ENCODE results near the gene GALK2. TPM values are rescaled to one million over a fixed set of nuclear protein-coding genes. Genes with fewer than 3 reads are reported as not detected.
"Not testable (repeated sequence)": the region's sequence is repeated elsewhere in the genome, so short reads cannot be mapped to it uniquely, and the experiment has no call there.

The GALK2 gene
- total RNA-seq, 2 experiments from 2014 or later, result 11.5 to 11.9 TPM

DNA sequence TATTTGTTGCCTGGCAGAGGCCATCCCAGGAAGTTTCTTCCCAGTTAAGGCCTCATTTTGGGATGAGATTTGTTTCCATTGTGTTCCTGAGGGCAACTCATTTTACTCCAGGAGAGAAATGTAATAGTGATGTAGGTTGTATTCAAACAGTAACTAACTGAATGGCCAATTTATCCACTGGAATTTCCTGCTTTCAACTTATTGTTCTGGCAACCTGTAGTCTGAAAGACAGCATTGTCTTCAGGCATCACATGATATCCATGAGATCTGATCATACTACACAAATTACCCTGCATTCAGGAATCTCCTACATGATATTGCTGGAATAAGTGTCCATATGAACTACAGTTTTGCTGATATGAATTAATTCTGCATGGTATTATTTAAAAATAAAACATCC lies 173.5 kb downstream of the GALK2 start:
- ATAC-seq (ENCODE audit: poor library complexity), result no peak
- intact Hi-C loops (cut with DNase I, micrococcal nuclease), result no loop called here
- peaks cover 74% of the 10 kb centered on the region for H3K36me3 Mint-ChIP-seq (ENCODE audit: low read depth)
- no peaks in the 10 kb centered on the region for H3K27me3 ChIP-seq (ENCODE audit: control insufficient read depth in 1 of 2, insufficient read depth in 2 of 2, low read length in 2 of 2)
- H3K36me3 ChIP-seq (ENCODE audit: insufficient read depth, low read length), result peaks cover 6% of the 10 kb centered on the region
- CTCF ChIA-PET, result no interaction called here
- no peak overlapping the region for H3K27ac ChIP-seq (ENCODE audit: low read depth in 1 of 2, low read length in 2 of 2)
- no peaks in the 10 kb centered on the region for H3K27me3 Mint-ChIP-seq
- peaks cover 8% of the 10 kb centered on the region for H3K9me3 Mint-ChIP-seq
- H3K4me3 Mint-ChIP-seq, result no peak overlapping the region
- H3K4me1 Mint-ChIP-seq (ENCODE audit: low read depth), result no peaks in the 10 kb centered on the region
- H3K27ac Mint-ChIP-seq, result no peak overlapping the region
- no peaks in the 10 kb centered on the region for H3K4me1 ChIP-seq (ENCODE audit: insufficient read depth, low read length)
- POLR2A ChIA-PET, result no interaction called here
- H3K4me3 ChIP-seq (ENCODE audit: low read length), result no peak overlapping the region
- H3K9me3 ChIP-seq (ENCODE audit: control insufficient read depth in 1 of 2, insufficient read depth in 1 of 2, low read length in 2 of 2), result peaks cover 4 to 13% of the 10 kb centered on the region in 2 experiments
- TF ChIP-seq, protein P1, sequence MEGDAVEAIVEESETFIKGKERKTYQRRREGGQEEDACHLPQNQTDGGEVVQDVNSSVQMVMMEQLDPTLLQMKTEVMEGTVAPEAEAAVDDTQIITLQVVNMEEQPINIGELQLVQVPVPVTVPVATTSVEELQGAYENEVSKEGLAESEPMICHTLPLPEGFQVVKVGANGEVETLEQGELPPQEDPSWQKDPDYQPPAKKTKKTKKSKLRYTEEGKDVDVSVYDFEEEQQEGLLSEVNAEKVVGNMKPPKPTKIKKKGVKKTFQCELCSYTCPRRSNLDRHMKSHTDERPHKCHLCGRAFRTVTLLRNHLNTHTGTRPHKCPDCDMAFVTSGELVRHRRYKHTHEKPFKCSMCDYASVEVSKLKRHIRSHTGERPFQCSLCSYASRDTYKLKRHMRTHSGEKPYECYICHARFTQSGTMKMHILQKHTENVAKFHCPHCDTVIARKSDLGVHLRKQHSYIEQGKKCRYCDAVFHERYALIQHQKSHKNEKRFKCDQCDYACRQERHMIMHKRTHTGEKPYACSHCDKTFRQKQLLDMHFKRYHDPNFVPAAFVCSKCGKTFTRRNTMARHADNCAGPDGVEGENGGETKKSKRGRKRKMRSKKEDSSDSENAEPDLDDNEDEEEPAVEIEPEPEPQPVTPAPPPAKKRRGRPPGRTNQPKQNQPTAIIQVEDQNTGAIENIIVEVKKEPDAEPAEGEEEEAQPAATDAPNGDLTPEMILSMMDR (IDR thresholded peaks at IDR 0.05), result no peak
- no peak for DNase-seq

GRCh38 chr15:49354439-49354838 lies 184.4 kb downstream of the GALK2 start:
- H3K36me3 ChIP-seq (ENCODE audit: insufficient read depth, low read length); DNase-seq; H3K27ac Mint-ChIP-seq; H3K27ac ChIP-seq (ENCODE audit: low read depth in 1 of 2, low read length in 2 of 2); H3K27me3 ChIP-seq (ENCODE audit: control insufficient read depth in 1 of 2, insufficient read depth in 2 of 2, low read length in 2 of 2); H3K4me3 Mint-ChIP-seq; ATAC-seq (ENCODE audit: poor library complexity); H3K9me3 Mint-ChIP-seq; intact Hi-C loops (cut with DNase I, micrococcal nuclease); POLR2A ChIA-PET; CTCF ChIA-PET; H3K4me3 ChIP-seq (ENCODE audit: low read length); H3K4me1 Mint-ChIP-seq (ENCODE audit: low read depth); H3K27me3 Mint-ChIP-seq; H3K4me1 ChIP-seq (ENCODE audit: insufficient read depth, low read length); H3K9me3 ChIP-seq (ENCODE audit: control insufficient read depth in 1 of 2, insufficient read depth in 1 of 2, low read length in 2 of 2): not testable (repeated sequence)
- H3K36me3 Mint-ChIP-seq (ENCODE audit: low read depth), result peaks cover 29% of the 10 kb centered on the region

DNA sequence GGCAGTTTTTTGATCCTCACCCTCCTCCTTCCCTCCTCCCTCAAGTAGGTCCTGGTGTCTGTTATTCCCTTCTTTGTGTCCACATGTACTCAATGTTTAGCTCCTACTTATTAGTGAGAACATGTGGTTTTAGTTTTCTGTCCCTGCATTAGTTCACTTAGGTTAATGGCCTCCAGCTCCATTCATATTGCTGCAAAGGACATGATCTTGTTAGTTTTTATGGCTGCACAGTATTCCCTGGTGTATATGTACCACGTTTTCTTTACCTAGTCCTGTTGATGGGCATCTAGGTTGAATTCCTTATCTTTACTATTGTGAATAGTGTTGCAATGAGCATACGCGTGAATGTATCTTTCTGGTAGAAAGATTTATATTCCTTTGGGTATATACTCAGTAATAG lies 191.3 kb downstream of the GALK2 start:
- Mint-ChIP-seq H3K9me3 (peaks cover 4% of the 10 kb centered on the region), H3K36me3 (ENCODE audit: low read depth) (peaks cover 5% of the 10 kb centered on the region), H3K27ac (no peak overlapping the region), H3K4me1 (ENCODE audit: low read depth) (no peaks in the 10 kb centered on the region), H3K4me3 (no peak overlapping the region), H3K27me3 (no peaks in the 10 kb centered on the region)
- Histone ChIP-seq H3K36me3 (ENCODE audit: insufficient read depth, low read length) (no peaks in the 10 kb centered on the region), H3K9me3 (ENCODE audit: control insufficient read depth in 1 of 2, insufficient read depth in 1 of 2, low read length in 2 of 2) (peaks cover 0 to 2% of the 10 kb centered on the region in 2 experiments), H3K4me1 (ENCODE audit: insufficient read depth, low read length) (no peaks in the 10 kb centered on the region), H3K4me3 (ENCODE audit: low read length) (no peak overlapping the region), H3K27me3 (ENCODE audit: control insufficient read depth in 1 of 2, insufficient read depth in 2 of 2, low read length in 2 of 2) (no peaks in the 10 kb centered on the region), H3K27ac (ENCODE audit: low read depth in 1 of 2, low read length in 2 of 2) (no peak overlapping the region)
- TF ChIP-seq, protein P1 (IDR thresholded peaks at IDR 0.05), result no peak
- DNase-seq, result no peak
- ChIA-PET POLR2A (no interaction called here), CTCF (no interaction called here)
- no peak for ATAC-seq (ENCODE audit: poor library complexity)
- intact Hi-C loops (cut with DNase I, micrococcal nuclease), result no loop called here

DNA sequence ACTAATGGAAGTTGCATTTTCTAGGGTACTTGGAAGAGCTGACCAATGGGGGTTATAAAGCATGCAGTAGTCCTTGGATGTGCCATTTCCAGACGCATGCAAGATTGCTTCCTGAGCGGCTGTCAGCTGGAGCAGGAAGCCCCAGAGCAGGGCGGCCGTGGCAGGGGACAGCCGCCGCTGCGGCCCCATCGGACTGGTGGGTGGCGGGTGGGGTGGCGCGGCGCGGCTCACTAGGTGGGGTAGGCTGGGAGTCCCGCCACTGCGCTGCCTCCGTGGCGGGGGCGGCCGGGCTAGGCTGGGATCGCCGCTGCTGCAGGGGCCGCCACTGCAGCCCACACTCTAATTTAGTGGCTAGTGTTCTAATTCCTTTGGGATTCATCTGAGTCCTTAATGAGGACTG lies 196.4 kb downstream of the GALK2 start:
- Mint-ChIP-seq H3K36me3 (ENCODE audit: low read depth) (peaks cover 5% of the 10 kb centered on the region), H3K4me1 (ENCODE audit: low read depth) (no peaks in the 10 kb centered on the region), H3K27ac (no peak overlapping the region), H3K9me3 (peaks cover 2% of the 10 kb centered on the region), H3K27me3 (no peaks in the 10 kb centered on the region), H3K4me3 (no peak overlapping the region)
- DNase-seq, result no peak
- intact Hi-C loops (cut with DNase I, micrococcal nuclease), result no loop called here
- H3K4me1 ChIP-seq (ENCODE audit: insufficient read depth, low read length), result no peaks in the 10 kb centered on the region
- no peak overlapping the region for H3K27ac ChIP-seq (ENCODE audit: low read depth in 1 of 2, low read length in 2 of 2)
- H3K36me3 ChIP-seq (ENCODE audit: insufficient read depth, low read length), result no peaks in the 10 kb centered on the region
- ChIA-PET CTCF (no interaction called here), POLR2A (no interaction called here)
- no peaks in the 10 kb centered on the region for H3K27me3 ChIP-seq (ENCODE audit: control insufficient read depth in 1 of 2, insufficient read depth in 2 of 2, low read length in 2 of 2)
- no peak for ATAC-seq (ENCODE audit: poor library complexity)
- no peak overlapping the region for H3K4me3 ChIP-seq (ENCODE audit: low read length)
- H3K9me3 ChIP-seq (ENCODE audit: control insufficient read depth in 1 of 2, insufficient read depth in 1 of 2, low read length in 2 of 2), result peaks cover 6% of the 10 kb centered on the region in 2 experiments
- TF ChIP-seq, protein P1 (IDR thresholded peaks at IDR 0.05), result no peak

Data from CD4-positive, alpha-beta T cell (primary cell).